ENCODE data around the gene LTA4H.

LTA4H gene

DNA sequence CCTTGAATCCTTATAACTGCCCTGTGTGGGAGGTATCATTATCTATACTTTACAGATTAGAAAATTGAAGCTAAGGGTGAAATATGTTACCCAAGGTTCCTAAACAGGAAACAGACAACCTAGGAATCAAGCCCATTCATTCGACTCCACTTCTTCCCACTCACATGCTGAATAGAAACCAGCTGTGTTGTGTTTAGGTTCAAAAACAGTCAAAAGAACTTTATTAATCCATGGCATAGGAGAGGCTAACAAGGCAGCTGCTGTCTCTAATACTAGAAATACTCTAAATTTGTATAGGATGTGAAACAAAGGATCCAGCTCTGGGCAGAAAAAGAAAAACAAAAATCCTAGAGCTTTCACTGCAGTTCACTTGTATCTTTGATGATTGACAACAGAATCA lies 82.4 kb downstream of the LTA4H start:
- DNase-seq, result no peak

GRCh38 chr12:95951515-95951914 lies 83.9 kb downstream of the LTA4H start:
- DNase-seq, result no peak
